ENCODE data around the gene MGAT4D.
"Not testable (repeated sequence)": the region's sequence is repeated elsewhere in the genome, so short reads cannot be mapped to it uniquely, and the experiment has no call there.

Gene MGAT4D

GRCh38 chr4:140448830-140449229 is 49.3 kb downstream of the MGAT4D start:
- CTCF ChIA-PET, result interaction anchor here (0.6 kb wide), 1 partner anchor 74 kb away, joined by 3 read pairs; no protein-coding TSS in a partner anchor
- no peak for DNase-seq (ENCODE audit: extremely low spot score)
- no peak for TF ChIP-seq L3MBTL2 (conservative IDR thresholded peaks at IDR 0.05)
- TF ChIP-seq, protein P1, sequence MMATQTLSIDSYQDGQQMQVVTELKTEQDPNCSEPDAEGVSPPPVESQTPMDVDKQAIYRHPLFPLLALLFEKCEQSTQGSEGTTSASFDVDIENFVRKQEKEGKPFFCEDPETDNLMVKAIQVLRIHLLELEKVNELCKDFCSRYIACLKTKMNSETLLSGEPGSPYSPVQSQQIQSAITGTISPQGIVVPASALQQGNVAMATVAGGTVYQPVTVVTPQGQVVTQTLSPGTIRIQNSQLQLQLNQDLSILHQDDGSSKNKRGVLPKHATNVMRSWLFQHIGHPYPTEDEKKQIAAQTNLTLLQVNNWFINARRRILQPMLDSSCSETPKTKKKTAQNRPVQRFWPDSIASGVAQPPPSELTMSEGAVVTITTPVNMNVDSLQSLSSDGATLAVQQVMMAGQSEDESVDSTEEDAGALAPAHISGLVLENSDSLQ (IDR thresholded peaks at IDR 0.05), result no peak
- TF ChIP-seq FOXA1 (IDR thresholded peaks at IDR 0.05), result no peak
- no peak for TF ChIP-seq LEF1 (IDR thresholded peaks at IDR 0.05; ENCODE audit: borderline replicate concordance)
- TF ChIP-seq SUZ12 (IDR thresholded peaks at IDR 0.05), result no peak
- TF ChIP-seq TARDBP (IDR thresholded peaks at IDR 0.05), result no peak
- no peak for TF ChIP-seq NFRKB (IDR thresholded peaks at IDR 0.05)
- TF ChIP-seq BHLHE40 (IDR thresholded peaks at IDR 0.05; ENCODE audit: borderline replicate concordance), result no peak
- TF ChIP-seq FOXK2 (IDR thresholded peaks at IDR 0.05), result no peak
- TF ChIP-seq ELF4 (IDR thresholded peaks at IDR 0.05), result no peak
- TF ChIP-seq HDGF (IDR thresholded peaks at IDR 0.05; ENCODE audit: borderline replicate concordance), result no peak
- no peak for TF ChIP-seq ZNF384 (IDR thresholded peaks at IDR 0.05)
- TF ChIP-seq FOXM1 (IDR thresholded peaks at IDR 0.05; ENCODE audit: borderline replicate concordance), result no peak
- no peak for TF ChIP-seq SP1 (IDR thresholded peaks at IDR 0.05)
- TF ChIP-seq CTBP1 (IDR thresholded peaks at IDR 0.05; ENCODE audit: borderline replicate concordance), result no peak
- no peak for TF ChIP-seq ARNT (IDR thresholded peaks at IDR 0.05)
- POLR2A ChIA-PET, result interaction anchor here (2.7 kb wide), 1 partner anchor 21 kb away, joined by 7 read pairs; the partner anchor contains the start of gene CLGN

- POLR2A ChIA-PET, result interaction anchor here (2.7 kb wide), 1 partner anchor 21 kb away, joined by 7 read pairs; the partner anchor contains the start of gene CLGN
- CTCF ChIA-PET, result interaction anchor here (0.6 to 1.2 kb wide), 2 partner anchors 75 to 89 kb away, joined by 3 read pairs; no protein-coding TSS in a partner anchor
- DNase-seq (ENCODE audit: extremely low spot score), result no peak
- TF ChIP-seq NFRKB (IDR thresholded peaks at IDR 0.05), result no peak
- TF ChIP-seq FOXA1 (IDR thresholded peaks at IDR 0.05), result no peak
- TF ChIP-seq ZNF384 (IDR thresholded peaks at IDR 0.05), result no peak
- TF ChIP-seq SUZ12 (IDR thresholded peaks at IDR 0.05), result no peak
- TF ChIP-seq ARNT (IDR thresholded peaks at IDR 0.05), result no peak
- no peak for TF ChIP-seq CTBP1 (IDR thresholded peaks at IDR 0.05; ENCODE audit: borderline replicate concordance)
- no peak for TF ChIP-seq SP1 (IDR thresholded peaks at IDR 0.05)
- TF ChIP-seq ELF4 (IDR thresholded peaks at IDR 0.05), result no peak
- TF ChIP-seq BHLHE40 (IDR thresholded peaks at IDR 0.05; ENCODE audit: borderline replicate concordance), result no peak
- TF ChIP-seq TARDBP (IDR thresholded peaks at IDR 0.05), result no peak
- TF ChIP-seq, protein P1 (IDR thresholded peaks at IDR 0.05), result no peak
- no peak for TF ChIP-seq FOXM1 (IDR thresholded peaks at IDR 0.05; ENCODE audit: borderline replicate concordance)
- TF ChIP-seq L3MBTL2 (conservative IDR thresholded peaks at IDR 0.05), result no peak
- no peak for TF ChIP-seq HDGF (IDR thresholded peaks at IDR 0.05; ENCODE audit: borderline replicate concordance)
- TF ChIP-seq FOXK2 (IDR thresholded peaks at IDR 0.05), result no peak
- TF ChIP-seq LEF1 (IDR thresholded peaks at IDR 0.05; ENCODE audit: borderline replicate concordance), result no peak
Measured at GRCh38 chr4:140448162-140448561, 49.9 kb downstream of the MGAT4D start.

- CTCF ChIA-PET, result interaction anchor here (1.0 kb wide), 1 partner anchor 17 kb away, joined by 3 read pairs; the partner anchor contains the start of gene CLGN
- POLR2A ChIA-PET; DNase-seq (ENCODE audit: extremely low spot score): not testable (repeated sequence)
Measured at GRCh38 chr4:140444347-140444746, 53.7 kb downstream of the MGAT4D start.

- ChIA-PET POLR2A (no interaction called here), CTCF (interaction anchor here (0.9 kb wide), 1 partner anchor 12 kb away, joined by 7 read pairs; the partner anchor contains the start of gene CLGN)
- no peak for TF ChIP-seq L3MBTL2 (conservative IDR thresholded peaks at IDR 0.05)
- TF ChIP-seq SUZ12 (IDR thresholded peaks at IDR 0.05), result no peak
- TF ChIP-seq FOXM1 (IDR thresholded peaks at IDR 0.05; ENCODE audit: borderline replicate concordance), result no peak
- TF ChIP-seq HDGF (IDR thresholded peaks at IDR 0.05; ENCODE audit: borderline replicate concordance), result no peak
- no peak for TF ChIP-seq LEF1 (IDR thresholded peaks at IDR 0.05; ENCODE audit: borderline replicate concordance)
- TF ChIP-seq ZNF384 (IDR thresholded peaks at IDR 0.05), result no peak
- TF ChIP-seq NFRKB (IDR thresholded peaks at IDR 0.05), result no peak
- TF ChIP-seq SP1 (IDR thresholded peaks at IDR 0.05), result no peak
- no peak for TF ChIP-seq FOXK2 (IDR thresholded peaks at IDR 0.05)
- TF ChIP-seq, protein P1 (IDR thresholded peaks at IDR 0.05), result no peak
- TF ChIP-seq ARNT (IDR thresholded peaks at IDR 0.05), result no peak
- no peak for TF ChIP-seq TARDBP (IDR thresholded peaks at IDR 0.05)
- TF ChIP-seq BHLHE40 (IDR thresholded peaks at IDR 0.05; ENCODE audit: borderline replicate concordance), result no peak
- no peak for TF ChIP-seq FOXA1 (IDR thresholded peaks at IDR 0.05)
- no peak for TF ChIP-seq ELF4 (IDR thresholded peaks at IDR 0.05)
- no peak for TF ChIP-seq CTBP1 (IDR thresholded peaks at IDR 0.05; ENCODE audit: borderline replicate concordance)
- DNase-seq (ENCODE audit: extremely low spot score), result no peak
Measured at GRCh38 chr4:140439644-140440142, 58.4 kb downstream of the MGAT4D start.

DNA sequence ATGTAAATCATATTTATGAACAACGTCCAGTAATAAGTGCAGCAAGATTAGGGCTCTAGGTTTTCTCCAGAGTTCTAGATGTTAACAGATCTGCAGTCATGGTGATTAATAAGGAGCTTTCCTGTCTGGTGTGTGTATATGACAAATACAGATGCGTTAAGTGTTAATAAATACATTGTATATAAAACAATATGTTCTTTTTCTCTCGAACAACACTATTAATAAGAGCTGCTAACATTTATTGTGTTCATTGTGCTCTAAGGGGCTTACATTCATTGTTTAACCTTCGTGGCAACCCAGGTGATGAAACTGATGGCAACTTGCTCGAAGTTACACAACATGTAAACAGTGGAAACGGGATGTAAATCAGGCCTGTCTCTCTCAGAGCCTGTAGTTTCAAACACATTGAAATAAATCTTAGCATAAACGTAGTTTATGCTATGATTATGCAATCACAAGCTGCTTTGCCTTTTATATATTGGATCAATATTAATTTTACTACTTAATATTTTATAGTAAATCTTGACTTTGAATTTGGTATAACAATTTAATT is 70.1 kb downstream of the MGAT4D start:
- ChIA-PET CTCF (interaction anchor here (0.6 to 1.8 kb wide), 15 partner anchors 9 to 182 kb away, joined by 3 to 16 read pairs (median 4); no protein-coding TSS in a partner anchor), POLR2A (interaction anchor here (1.0 to 3.1 kb wide), 7 partner anchors 8 to 422 kb away, joined by 3 to 26 read pairs (median 6); partner anchors contain the start of genes SCOC and TBC1D9)
- TF ChIP-seq, protein P1 (IDR thresholded peaks at IDR 0.05), result peak; percentile 69
- no peak for TF ChIP-seq ELF4 (IDR thresholded peaks at IDR 0.05)
- no peak for DNase-seq (ENCODE audit: extremely low spot score)

Data from HEK293T (cell line).